Right lobe of liver (tissue), 6 donors: ENCODE measurements around the gene CNKSR2. TPM values are rescaled to one million over a fixed set of nuclear protein-coding genes. Genes with fewer than 3 reads are reported as not detected.

ENCODE experiments used
- ATAC-seq, 4 donors: fragments of 200-7000 bp; cut with Tn5 transposase; one replicate each; pipeline ENCODE4 v1.9.1; 2020; ENCODE audit warnings: mild to moderate bottlenecking in 4 of 4, moderate library complexity in 4 of 4
- DNase-seq, 3 donors: peaks; one replicate each; pipeline ENCODE4 v3.0.0-alpha.2; 2020
- H3K27ac ChIP-seq, 3 donors: fragments of 200-600 bp; one replicate each; pipeline ENCODE4 v1.8.0; 2022
- H3K27me3 ChIP-seq, 2 donors: fragments of 200-600 bp; one replicate each; pipeline ENCODE4 v1.8.0; 2022
- H3K36me3 ChIP-seq, 4 donors: fragments of 200-600 bp; sonication (generic) in 1 of 4; one replicate each; pipeline versions ENCODE4 v1.5.1 to v1.8.0; 2017 to 2022; ENCODE audit warnings: control low read depth in 1 of 4
- H3K4me1 ChIP-seq, 4 donors: fragments of 200-600 bp; sonication (generic) in 1 of 4; one replicate each; pipeline versions ENCODE4 v1.5.1 to v1.8.0; 2017 to 2022; ENCODE audit warnings: control low read depth in 1 of 4
- H3K4me3 ChIP-seq, 3 donors: fragments of 200-600 bp; one replicate each; pipeline ENCODE4 v1.8.0; 2022
- H3K9me3 ChIP-seq, 4 donors: fragments of 200-600 bp; sonication (generic) in 1 of 4; one replicate each; pipeline versions ENCODE4 v1.5.1 to v1.8.0; 2017 to 2022; ENCODE audit warnings: control low read depth in 1 of 4
- POLR2A ChIP-seq: fragments of 450-650 bp; IDR thresholded peaks from one replicate; pipeline ENCODE4 v1.6.1; 2017; ENCODE audit warnings: antibody characterized with exemption, mild to moderate bottlenecking
- WGBS: methylation state at CpG from one replicate; pipeline ENCODE4 v1.1.6; 2018; ENCODE audit warnings: low coverage, low lambda C conversion rate; ENCODE audit not compliant: insufficient coverage; ENCODE audit errors: missing lambda C conversion rate; 5-methylcytosine and 5-hydroxymethylcytosine counted together
- intact Hi-C, 2 donors: fragments of 100-400 bp; cut with DNase I; formaldehyde crosslinking; loops; one replicate each; pipeline versions ENCODE4 v1.11.2 to v1.14.1; 2022
- total RNA-seq, 6 experiments: library from RNA; depleted of rRNA in 2 of 6; stranded (reverse); fragments of >200 nt in 2 of 6; fragmentation: NEBNext Ultra II Directional in 3 of 6; extraction: Animal tissue kit (Norgen Biotek cat#: 25700) in 3 of 6; gene quantifications; one replicate each; pipeline versions ENCODE4 v1.1.0 to v1.2.4, GENCODE V29; 2016 to 2023
- TF ChIP-seq, protein P1 (sequence below), 4 donors: fragments of 200-600 bp in 3 of 4; fragments of 450-650 bp in 1 of 4; IDR thresholded peaks; one replicate each; pipeline versions ENCODE4 v1.5.1 to v1.8.0; 2016 to 2022; ENCODE audit warnings: antibody characterized with exemption in 4 of 4, mild to moderate bottlenecking in 2 of 4
- donor health status: DM: no; HTN: yes; CAD: no.
- donor health status: DM: no; HTN: no; CAD: no.
- donor health status: DM: no; HTN: no; CAD: no.
- donor health status: DM: no; HTN: yes; CAD: no.
- donor health status: DM: no; HTN: yes; CAD: no.

CNKSR2 gene
- total RNA-seq, 6 experiments from 2014 or later = 1.4 to 5.6 (median 2.6) TPM

DNA sequence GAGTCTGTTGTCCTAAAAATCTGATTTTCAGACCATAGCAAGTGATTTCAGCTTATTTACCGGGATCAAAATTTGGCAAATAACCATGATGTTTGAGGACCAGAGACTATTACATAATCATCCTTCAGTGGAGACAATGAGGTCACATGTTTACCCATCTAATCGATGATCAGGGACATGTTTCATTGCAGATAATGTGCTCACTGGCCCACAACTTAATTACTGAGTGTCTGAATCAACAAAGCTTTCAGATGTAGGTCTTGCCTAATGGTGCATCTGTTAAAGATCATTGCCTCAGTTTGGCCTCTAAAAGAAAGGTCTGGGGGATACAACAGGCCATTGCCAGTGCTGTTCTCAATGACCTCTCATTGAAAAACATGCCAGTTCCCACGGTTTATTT is 326.7 kb downstream of the CNKSR2 start:
- Histone ChIP-seq H3K27me3 (no peaks in the 10 kb centered on the region), H3K36me3 (no peaks in the 10 kb centered on the region), H3K4me1 (peaks cover 0 to 12% (median 0%) of the 10 kb centered on the region in 4 donors), H3K4me3 (no peak overlapping the region), H3K27ac (peak overlapping the region in 2 of 3 donors; percentile 12 to 49), H3K9me3 (no peaks in the 10 kb centered on the region)
- intact Hi-C loops = no loop called here
- ATAC-seq (peak; percentile 81 to 95 (median 86)), DNase-seq (peak in 1 of 3 donors; percentile 36)
- no peak for TF ChIP-seq POLR2A
- TF ChIP-seq, protein P1, sequence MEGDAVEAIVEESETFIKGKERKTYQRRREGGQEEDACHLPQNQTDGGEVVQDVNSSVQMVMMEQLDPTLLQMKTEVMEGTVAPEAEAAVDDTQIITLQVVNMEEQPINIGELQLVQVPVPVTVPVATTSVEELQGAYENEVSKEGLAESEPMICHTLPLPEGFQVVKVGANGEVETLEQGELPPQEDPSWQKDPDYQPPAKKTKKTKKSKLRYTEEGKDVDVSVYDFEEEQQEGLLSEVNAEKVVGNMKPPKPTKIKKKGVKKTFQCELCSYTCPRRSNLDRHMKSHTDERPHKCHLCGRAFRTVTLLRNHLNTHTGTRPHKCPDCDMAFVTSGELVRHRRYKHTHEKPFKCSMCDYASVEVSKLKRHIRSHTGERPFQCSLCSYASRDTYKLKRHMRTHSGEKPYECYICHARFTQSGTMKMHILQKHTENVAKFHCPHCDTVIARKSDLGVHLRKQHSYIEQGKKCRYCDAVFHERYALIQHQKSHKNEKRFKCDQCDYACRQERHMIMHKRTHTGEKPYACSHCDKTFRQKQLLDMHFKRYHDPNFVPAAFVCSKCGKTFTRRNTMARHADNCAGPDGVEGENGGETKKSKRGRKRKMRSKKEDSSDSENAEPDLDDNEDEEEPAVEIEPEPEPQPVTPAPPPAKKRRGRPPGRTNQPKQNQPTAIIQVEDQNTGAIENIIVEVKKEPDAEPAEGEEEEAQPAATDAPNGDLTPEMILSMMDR (IDR thresholded peaks at IDR 0.05) = no peak
- 18% methylated on average over 3 of the region's 3 CpGs for WGBS

GRCh38 chrX:21702725-21703124 is 328.5 kb downstream of the CNKSR2 start:
- Histone ChIP-seq H3K27ac (no peak overlapping the region), H3K27me3 (no peaks in the 10 kb centered on the region), H3K4me1 (peaks cover 0 to 12% (median 0%) of the 10 kb centered on the region in 4 donors), H3K36me3 (no peaks in the 10 kb centered on the region), H3K4me3 (no peak overlapping the region), H3K9me3 (no peaks in the 10 kb centered on the region)
- WGBS = 44% methylated on average over 4 of the region's 4 CpGs
- intact Hi-C loops = no loop called here
- ATAC-seq (peak in 1 of 4 donors; percentile 31), DNase-seq (no peak)
- TF ChIP-seq, protein P1 (IDR thresholded peaks at IDR 0.05) = no peak
- TF ChIP-seq POLR2A = no peak
